ENCODE results near the gene TMEM14B.
"Not testable (repeated sequence)": the region's sequence is repeated elsewhere in the genome, so short reads cannot be mapped to it uniquely, and the experiment has no call there.

The TMEM14B gene

DNA sequence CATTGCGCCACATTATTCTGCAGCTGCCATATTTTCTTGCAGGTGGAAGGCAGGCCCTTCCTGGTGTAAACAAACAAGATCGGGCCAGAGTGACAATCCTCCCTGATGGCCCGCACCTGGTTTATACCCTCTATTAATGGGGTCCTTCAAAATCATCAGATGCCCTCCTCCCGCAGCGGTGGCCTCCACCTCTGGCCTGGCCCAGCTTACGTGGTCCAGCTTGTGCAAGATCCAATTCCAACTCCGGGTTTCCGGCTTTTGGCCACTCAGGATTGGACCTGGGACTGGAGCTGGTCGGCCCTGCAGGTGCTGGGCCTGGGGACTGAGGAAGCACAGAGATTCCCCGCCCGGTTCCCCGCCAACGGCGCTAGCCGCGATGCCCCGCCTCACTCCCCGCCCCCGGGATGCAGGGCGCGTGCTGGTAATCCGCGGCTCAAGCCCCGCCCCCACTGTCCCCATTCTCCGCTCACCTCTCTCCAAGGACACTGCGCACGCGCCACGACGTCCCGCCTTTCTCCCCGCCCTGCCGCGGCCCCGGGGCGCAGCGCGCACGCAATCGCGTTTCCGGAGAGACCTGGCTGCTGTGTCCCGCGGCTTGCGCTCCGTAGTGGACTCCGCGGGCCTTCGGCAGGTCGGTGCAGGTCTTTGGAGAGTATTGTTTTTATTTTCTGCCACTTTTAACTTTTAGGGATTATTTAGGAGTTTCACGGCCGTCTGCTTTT lies at the start of gene TMEM14B:
TMEM14B (plus strand) TSS at position 555 of the 722 bp plus-strand sequence. CDS start 1,441 bp downstream, outside the sequence.
- DNase-seq: peak; percentile 86

GRCh38 chr6:10713962-10714361 lies 33.6 kb upstream of the TMEM14B start:
- no peak for DNase-seq

- no peak for DNase-seq
These were observed 28.2 kb upstream of the TMEM14B start for GRCh38 chr6:10719296-10719963.

DNA sequence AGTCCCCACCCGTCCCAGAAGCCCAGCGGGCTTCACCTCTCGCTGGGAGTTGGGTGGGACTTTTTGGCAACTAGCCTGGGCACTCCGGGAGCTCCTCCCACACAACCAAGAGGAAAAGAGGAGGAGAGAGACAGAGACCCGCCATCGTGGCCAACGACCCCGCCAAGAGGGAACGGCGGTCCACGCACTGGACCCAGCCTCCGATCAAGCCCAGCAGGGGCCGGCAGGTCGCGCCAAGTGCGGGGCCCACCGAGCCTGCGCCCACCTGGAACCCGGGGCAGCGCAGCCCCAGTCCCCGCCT lies 27.7 kb upstream of the TMEM14B start:
- DNase-seq: no peak

DNA sequence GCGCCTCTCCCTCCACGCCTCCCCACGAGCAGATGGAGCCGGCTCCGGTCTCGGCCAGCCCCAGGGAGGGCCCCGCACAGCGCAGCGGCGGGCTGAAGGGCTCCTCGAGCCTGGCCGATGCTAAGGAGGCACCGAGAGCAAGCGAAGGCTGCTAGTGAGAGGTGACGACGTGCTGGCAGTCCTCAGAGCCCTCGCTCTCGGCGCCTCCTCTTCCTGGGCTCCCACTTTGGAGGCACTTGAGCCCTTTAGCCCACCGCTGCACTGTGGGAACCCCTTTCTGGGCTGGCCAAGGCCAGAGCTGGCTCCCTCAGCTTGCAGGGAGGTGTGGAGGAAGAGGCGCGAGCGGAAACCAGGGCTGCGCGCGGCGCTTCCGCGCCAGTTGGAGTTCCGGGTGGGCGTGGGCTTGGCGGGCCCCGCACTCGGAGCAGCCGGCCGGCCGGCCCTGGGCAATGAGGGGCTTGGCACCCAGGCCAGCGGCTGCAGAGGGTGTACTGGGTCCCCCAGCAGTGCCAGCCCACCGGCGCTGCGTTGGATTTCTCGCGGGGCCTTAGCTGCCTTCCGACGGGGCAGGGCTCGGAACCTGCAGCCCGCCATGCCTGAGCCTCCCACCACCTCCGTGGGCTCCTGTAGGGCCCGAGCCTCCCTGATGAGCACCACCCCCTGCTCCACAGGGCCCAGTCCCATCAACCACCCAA lies 27.2 kb upstream of the TMEM14B start:
- no peak for DNase-seq

DNA sequence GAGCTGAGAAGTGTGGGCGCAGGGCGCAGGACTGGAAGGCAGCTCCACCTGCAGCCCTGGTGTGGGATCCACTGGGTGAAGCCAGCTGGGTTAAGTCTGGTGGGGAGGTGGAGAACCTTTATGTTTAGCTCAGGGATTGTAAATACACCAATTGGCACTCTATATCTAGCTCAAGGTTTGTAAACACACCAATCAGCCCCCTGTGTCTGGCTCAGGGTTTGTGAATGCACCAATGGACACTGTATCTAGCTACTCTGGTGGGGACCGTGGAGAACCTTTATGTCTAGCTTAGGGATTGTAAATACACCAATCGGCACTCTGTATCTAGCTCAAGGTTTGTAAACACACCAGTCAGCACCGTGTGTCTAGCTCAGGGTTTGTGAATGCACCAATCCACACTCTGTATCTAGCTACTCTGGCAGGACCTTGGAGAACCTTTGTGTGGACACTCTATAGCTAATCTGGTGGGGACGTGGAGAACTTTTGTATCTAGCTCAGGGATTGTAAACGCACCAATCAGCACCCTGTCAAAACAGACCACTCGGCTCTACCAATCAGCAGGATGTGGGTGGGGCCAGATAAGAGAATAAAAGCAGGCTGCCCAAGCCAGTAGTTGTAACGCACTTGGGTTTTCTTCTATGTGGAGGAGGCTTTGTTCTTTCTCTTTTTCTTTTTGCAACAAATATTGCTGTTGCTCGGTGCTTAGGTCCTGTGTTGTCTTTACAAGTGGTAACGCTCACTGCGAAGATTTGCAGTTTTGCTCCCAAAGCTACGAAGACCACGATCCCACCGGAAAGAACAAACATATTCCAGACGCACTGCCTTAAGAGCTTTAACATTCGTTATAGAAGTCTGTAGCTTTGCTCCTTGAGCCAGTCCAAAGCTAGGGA lies 26.4 kb upstream of the TMEM14B start:
- not testable (repeated sequence) for DNase-seq

GRCh38 chr6:10721850-10722569 lies 25.6 kb upstream of the TMEM14B start:
- no peak for DNase-seq

- DNase-seq: no peak
These were observed 25.1 kb upstream of the TMEM14B start for GRCh38 chr6:10722570-10722819.

DNA sequence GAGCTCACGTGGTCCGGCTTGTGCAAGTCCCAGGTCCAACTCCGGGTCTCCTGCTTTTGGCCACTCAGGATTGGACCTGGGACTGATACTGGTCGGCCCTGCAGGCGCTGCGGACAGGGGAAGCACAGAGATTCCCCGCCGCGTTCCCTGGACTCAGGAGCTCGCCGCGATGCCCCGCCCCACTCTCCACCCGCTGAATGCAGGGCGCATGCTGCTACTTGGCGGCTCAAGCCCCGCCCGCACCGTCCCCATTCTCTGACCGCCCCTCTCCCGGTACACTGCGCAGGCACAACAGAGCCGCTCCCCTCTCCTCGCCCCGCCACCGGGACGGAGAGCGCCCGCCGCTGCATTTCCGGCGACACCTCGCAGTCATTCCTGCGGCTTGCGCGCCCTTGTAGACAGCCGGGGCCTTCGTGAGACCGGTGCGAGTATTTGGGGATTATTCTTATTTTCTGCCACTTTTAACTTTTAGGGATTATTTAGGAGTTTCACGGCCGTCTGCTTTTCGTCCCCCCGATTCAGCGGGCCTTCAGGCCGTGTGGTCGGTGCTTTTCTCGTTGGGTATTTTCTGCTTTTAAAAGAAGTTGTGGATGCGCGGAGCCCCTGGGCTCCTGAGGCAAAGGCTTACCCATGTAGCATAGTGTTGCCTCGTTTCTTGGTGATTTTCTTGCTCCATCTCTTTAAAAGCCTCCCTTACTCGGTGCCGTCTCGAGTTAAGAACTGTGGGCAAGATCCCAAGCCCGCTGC lies 24.6 kb upstream of the TMEM14B start, which contains the start of gene TMEM14C:
TMEM14C (plus strand) TSS at position 251 of the 747 bp plus-strand sequence. CDS start 1,544 bp downstream, outside the sequence.
- DNase-seq: peak; percentile 44

DNA sequence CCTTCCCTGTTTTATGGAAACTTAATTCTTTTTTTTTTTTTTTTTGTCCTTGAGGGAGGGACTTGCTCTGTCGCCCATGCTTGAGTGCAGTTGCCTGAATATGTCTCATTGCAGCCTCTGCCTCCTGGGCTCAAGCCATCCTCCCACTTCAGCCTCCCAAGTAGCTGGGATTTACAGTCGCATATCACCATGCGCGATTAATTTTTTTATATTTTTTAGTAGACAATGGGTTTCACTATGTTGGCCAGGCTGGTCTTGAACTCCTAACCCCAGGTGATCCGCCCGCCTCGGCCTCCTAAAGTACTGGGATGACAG lies 24.1 kb upstream of the TMEM14B start:
- no peak for DNase-seq

GRCh38 chr6:10725044-10725443 lies 22.6 kb upstream of the TMEM14B start:
- DNase-seq: no peak

DNA sequence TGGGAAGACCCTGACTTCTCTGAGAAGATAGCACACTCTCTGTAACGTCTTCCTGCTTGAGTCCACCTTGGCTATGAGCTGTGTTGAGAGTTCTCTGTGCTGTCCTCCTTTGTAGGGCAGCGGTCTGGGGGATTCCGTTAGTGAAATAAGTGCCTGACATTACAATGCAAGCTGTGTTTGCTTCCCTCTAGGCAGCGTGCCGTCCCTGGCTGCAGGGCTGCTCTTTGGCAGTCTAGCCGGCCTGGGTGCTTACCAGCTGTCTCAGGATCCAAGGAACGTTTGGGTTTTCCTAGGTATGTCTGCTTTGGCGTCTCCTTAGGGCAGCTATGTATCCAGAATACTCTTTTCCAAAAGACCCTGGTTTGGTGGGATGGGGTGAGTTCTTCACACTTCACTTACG lies 21.9 kb upstream of the TMEM14B start:
- DNase-seq: no peak

DNA sequence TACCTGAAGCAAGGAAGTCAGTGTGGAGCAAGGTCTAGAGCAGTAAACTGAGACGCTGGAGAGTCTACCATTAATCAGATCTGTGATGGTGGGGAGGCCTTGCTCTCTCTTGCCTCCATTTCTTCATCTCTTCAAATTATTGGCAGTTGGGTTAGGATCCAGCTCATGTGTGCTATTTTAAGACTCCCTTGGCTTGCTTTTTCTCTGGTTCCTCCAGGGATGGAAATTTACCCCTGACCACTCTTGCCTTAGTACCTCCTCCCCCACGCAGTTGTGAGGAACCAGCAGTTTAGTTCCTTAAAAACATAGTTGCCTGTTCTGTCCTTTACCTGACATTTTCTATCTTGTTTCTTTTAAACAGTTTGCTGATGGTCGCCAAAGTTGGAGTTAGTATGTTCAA lies 17.4 kb upstream of the TMEM14B start:
- DNase-seq: no peak

DNA sequence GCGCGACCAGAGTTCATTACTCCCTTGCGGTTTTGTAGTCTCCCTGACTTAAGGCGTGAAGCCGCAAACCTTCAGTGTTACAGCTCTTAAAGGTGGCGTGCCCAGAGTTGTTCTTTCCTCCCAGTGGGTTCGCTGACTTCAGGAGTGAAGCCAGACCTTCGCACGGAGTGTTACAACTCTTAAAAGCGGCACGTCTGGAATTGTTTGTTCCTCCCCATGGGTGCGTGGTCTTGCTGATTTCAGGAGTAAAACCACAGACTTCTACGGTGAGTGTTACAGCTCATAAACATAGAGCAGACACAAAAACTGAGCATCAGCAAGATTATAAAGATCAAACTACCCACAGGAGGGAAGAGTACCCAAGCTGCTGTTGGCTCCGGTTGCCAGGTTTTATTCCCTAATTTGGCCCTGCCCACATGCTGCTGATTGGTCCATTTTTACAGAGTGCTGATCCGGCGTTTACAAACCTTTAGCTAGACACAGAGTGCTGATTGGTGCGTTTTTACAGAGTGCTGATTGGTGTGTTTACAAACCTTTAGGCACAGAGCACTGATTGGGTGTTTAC lies 14.4 kb upstream of the TMEM14B start:
- DNase-seq: no peak

DNA sequence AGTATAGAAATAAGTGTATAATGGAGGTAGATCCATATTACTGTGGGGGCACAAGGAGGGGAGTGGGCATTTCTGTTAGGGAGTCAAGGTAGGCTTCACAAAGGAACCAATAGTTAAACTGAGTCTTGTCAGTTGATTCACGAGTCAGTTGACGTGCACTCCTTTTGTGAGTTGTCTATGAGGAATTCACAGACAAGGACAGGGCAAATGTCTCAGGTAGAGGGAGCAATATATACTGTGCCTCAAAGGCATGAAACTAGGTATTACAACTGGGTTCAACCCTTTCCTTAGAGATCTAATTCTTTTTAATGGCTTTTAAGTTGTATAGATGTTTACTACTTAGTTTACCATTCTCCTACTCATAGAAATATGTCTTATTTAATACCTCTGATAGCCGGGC lies 13.7 kb upstream of the TMEM14B start:
- no peak for DNase-seq

DNA sequence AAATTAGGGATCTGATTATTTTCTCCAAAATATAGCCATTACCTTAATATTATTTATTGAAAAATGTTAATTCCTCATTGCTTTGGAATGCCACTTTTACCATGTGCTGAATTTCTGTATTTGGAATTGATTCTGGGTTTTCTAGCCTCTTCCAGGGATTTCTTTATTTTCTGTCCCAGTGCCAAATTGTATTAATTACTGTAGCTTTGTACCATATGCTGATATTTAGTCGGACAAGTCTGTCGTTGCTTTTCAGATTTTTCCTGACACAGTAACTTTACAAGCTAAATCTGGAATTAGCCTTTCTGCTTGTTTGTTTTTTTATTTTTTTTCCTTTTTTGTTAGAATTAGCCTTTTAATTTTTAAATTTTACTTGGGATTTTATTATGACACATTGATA lies 10.9 kb upstream of the TMEM14B start:
- DNase-seq: no peak

- DNase-seq: no peak
These were observed 7.5 kb upstream of the TMEM14B start for GRCh38 chr6:10740061-10740460.

- not testable (repeated sequence) for DNase-seq
These were observed 6.0 kb upstream of the TMEM14B start for GRCh38 chr6:10741643-10742042.

DNA sequence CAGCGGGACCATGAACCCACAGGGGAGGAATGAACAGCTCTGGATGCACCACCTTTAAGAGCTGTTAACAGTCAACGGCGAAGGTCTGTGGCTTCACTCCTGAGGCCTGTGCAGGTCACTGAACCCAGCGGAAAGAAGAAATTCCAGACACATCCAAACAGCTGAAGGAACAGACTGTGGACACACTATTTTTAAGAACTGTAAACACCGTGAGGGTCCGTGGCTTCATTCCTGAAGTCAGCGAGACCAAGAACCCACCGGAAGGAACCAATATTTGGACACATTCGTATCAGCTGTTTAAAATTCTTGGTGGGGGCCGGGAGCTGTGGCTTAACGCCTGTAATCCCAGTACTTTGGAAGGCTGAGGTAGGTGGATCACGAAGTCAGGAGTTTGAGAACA lies 5.4 kb upstream of the TMEM14B start:
- no peak for DNase-seq

DNA sequence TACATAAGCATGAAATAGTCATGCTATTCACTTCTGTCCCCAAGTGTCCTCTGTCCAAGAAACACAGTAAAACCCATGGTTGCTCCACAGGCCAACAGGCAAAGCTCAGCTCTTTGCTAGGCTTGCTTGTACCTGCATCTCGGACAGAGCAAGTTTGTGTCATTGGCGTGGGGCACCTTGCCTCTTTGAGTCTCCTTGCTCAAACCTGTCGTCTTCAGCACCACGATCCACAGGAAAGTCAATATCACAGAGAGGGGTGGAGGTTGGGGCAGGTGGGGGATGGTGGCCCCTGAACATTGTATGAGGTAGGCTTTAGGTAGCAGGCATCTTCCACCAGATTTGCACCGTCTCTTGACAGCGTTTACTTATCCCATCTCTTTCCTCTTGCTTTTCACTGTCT lies 4.1 kb upstream of the TMEM14B start:
- no peak for DNase-seq

- DNase-seq: no peak
These were observed 2.5 kb upstream of the TMEM14B start for GRCh38 chr6:10745116-10745515.

GRCh38 chr6:10746915-10747250 lies 722 bp upstream of the TMEM14B start:
- DNase-seq: no peak
